MM.1S (cell line): ENCODE data around the gene ENOX1.
"Not testable (repeated sequence)": the region's sequence is repeated elsewhere in the genome, so short reads cannot be mapped to it uniquely, and the experiment has no call there.

Experiments
- DNase-seq: peaks from one replicate; pipeline ENCODE4 v3.0.0-alpha.2; 2015
- H2AFZ ChIP-seq: fragments of 300-600 bp; sonication (generic); 2 replicates; pipeline ENCODE4 v1.6.0; 2016; ENCODE audit warnings: antibody characterized with exemption, low read length
- H3F3A ChIP-seq: fragments of 300-600 bp; sonication (generic); 2 replicates; pipeline ENCODE4 v1.6.1; 2016; ENCODE audit warnings: mild to moderate bottlenecking, antibody characterized with exemption, low read length, moderate library complexity, mixed read lengths; ENCODE audit not compliant: insufficient read depth
- H3K27ac ChIP-seq: fragments of 300-600 bp; sonication (generic); 2 replicates; pipeline ENCODE4 v1.5.1; 2016; ENCODE audit warnings: mild to moderate bottlenecking, low read length
- H3K27me3 ChIP-seq: fragments of 300-600 bp; sonication (generic); replicated peaks from 2 replicates; pipeline ENCODE4 v1.6.0; 2016; ENCODE audit warnings: low read length; ENCODE audit not compliant: insufficient read depth
- H3K36me3 ChIP-seq: fragments of 300-600 bp; sonication (generic); replicated peaks from 2 replicates; pipeline ENCODE4 v1.6.1; 2016; ENCODE audit warnings: mild to moderate bottlenecking, low read length, mixed read lengths; ENCODE audit not compliant: insufficient read depth
- H3K4me1 ChIP-seq: fragments of 300-600 bp; sonication (generic); 2 replicates; pipeline ENCODE4 v1.6.1; 2016; ENCODE audit warnings: low read length, mixed read lengths
- H3K4me2 ChIP-seq: fragments of 300-600 bp; sonication (generic); 2 replicates; pipeline ENCODE4 v1.6.0; 2016; ENCODE audit warnings: low read depth, low read length
- H3K4me3 ChIP-seq: fragments of 300-600 bp; sonication (generic); 2 replicates; pipeline ENCODE4 v1.5.1; 2016; ENCODE audit warnings: low read length, mixed read lengths
- H3K79me2 ChIP-seq: fragments of 300-600 bp; sonication (generic); 2 replicates; pipeline ENCODE4 v1.6.1; 2016; ENCODE audit warnings: mixed run types, low read length, mixed read lengths
- H3K9ac ChIP-seq: fragments of 300-600 bp; sonication (generic); 2 replicates; pipeline ENCODE4 v1.6.1; 2016; ENCODE audit warnings: low read length, mixed read lengths
- H3K9me2 ChIP-seq: fragments of 300-600 bp; sonication (generic); replicated peaks from 2 replicates; pipeline ENCODE4 v1.6.1; 2016; ENCODE audit warnings: mild to moderate bottlenecking, low read length, mixed read lengths; ENCODE audit not compliant: insufficient read depth
- H3K9me3 ChIP-seq: fragments of 300-600 bp; sonication (generic); replicated peaks from 2 replicates; pipeline ENCODE4 v1.6.1; 2016; ENCODE audit warnings: mild to moderate bottlenecking, low read length, mixed read lengths; ENCODE audit not compliant: insufficient read depth
- H4K20me1 ChIP-seq: fragments of 300-600 bp; sonication (generic); 2 replicates; pipeline ENCODE4 v1.6.1; 2016; ENCODE audit warnings: mild to moderate bottlenecking, low read length, moderate library complexity, mixed read lengths; ENCODE audit not compliant: insufficient read depth
- EZH2 ChIP-seq: fragments of 300-600 bp; sonication (generic); optimal IDR thresholded peaks from 2 replicates; pipeline ENCODE3; 2017; ENCODE audit warnings: low read depth, mild to moderate bottlenecking, antibody characterized with exemption, low read length, mixed read lengths
- EZH2phosphoT487 ChIP-seq: fragments of 300-600 bp; sonication (generic); IDR thresholded peaks from 2 replicates; pipeline ENCODE4 v1.6.1; 2018; ENCODE audit warnings: antibody characterized with exemption, low read length
- TF ChIP-seq, protein P1 (sequence below): fragments of 300-600 bp; sonication (generic); IDR thresholded peaks from 2 replicates; pipeline ENCODE4 v1.5.1; 2016; ENCODE audit warnings: antibody characterized with exemption, low read length, mixed read lengths

Gene ENOX1

DNA sequence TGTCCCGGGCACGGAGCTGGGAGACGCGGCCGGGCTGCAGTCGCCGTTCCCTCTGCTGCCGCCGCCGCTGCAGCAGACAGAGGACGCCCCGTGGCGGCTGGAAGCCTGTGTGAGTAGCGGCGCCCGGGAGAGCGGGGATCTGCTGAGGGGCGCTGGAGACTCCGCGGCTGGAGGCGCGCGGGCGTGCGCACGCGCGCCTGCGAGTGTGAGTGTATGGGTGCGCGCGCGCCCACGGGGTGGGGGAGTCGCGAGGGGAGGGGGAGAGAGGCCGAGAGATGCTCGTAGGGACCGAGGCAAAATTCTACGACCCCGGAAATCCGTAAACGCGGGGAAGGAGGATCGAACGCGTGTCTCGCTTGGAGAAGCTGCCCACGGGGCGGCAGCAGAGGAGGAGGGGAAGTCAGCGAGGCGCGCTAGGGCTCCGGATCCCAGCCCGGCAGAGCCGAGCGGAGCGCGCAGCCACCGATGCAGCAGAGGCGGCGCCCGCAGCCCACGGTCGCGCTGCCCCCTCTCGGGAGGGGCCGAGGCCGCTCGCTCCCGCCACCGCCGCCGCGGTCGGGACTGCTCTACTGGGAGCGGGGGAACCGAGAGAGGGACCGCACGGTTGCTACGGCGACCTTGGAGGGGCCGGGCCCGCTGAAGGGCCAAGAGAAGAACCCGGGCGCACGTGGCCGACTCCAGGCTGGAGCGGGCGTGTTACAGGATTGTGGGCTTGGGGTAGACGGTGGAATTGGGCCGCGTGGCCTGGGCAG is at the start of gene ENOX1:
Gene ENOX1 (minus strand): TSS at position 207 of the 752 bp plus-strand sequence.
- no peaks in the 10 kb centered on the region for H3K4me1 ChIP-seq
- no peaks in the 10 kb centered on the region for H3K79me2 ChIP-seq
- H3K4me2 ChIP-seq: peak within 1 kb of the TSS; percentile 76
- H3K9ac ChIP-seq: peak within 1 kb of the TSS; percentile 23; the same call in 1 of the 2 replicates
- peak within 1 kb of the TSS; percentile 58 for H2AFZ ChIP-seq
- no peaks in the 10 kb centered on the region for H3K9me3 ChIP-seq
- no peaks in the 10 kb centered on the region for H4K20me1 ChIP-seq
- TF ChIP-seq, protein P1, sequence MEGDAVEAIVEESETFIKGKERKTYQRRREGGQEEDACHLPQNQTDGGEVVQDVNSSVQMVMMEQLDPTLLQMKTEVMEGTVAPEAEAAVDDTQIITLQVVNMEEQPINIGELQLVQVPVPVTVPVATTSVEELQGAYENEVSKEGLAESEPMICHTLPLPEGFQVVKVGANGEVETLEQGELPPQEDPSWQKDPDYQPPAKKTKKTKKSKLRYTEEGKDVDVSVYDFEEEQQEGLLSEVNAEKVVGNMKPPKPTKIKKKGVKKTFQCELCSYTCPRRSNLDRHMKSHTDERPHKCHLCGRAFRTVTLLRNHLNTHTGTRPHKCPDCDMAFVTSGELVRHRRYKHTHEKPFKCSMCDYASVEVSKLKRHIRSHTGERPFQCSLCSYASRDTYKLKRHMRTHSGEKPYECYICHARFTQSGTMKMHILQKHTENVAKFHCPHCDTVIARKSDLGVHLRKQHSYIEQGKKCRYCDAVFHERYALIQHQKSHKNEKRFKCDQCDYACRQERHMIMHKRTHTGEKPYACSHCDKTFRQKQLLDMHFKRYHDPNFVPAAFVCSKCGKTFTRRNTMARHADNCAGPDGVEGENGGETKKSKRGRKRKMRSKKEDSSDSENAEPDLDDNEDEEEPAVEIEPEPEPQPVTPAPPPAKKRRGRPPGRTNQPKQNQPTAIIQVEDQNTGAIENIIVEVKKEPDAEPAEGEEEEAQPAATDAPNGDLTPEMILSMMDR: no peak
- H3K36me3 ChIP-seq: no peaks in the 10 kb centered on the region
- no peaks in the 10 kb centered on the region for H3K27me3 ChIP-seq
- H3K4me3 ChIP-seq: peak within 1 kb of the TSS; percentile 61
- peak; percentile 44 for DNase-seq
- H3K27ac ChIP-seq: no peak within 1 kb of the TSS
- H3F3A ChIP-seq: no peaks in the 10 kb centered on the region
- no peaks in the 10 kb centered on the region for H3K9me2 ChIP-seq

DNA sequence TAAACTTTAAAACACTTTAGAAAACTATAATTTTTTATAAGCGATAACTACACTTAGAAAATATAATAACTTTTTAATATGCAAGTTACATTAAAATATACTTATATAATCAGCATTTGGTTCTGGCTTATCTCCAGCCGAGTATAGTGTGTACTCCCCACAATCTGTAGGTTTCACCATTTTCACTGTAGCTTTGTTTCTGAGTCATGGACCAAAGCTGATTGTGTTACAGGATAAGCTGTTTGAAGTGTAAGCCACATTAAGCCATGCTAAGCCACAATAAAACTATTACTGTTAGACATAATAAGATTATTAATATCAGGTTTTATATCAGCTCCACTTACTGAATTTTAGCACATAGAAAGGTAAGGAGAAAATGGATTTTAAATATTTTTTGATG is 48.9 kb upstream of the ENOX1 start:
- Histone ChIP-seq H3K36me3 (no peaks in the 10 kb centered on the region), H3K4me1 (no peaks in the 10 kb centered on the region), H3K4me2 (no peak overlapping the region), H3K9me2 (no peaks in the 10 kb centered on the region), H2AFZ (no peak overlapping the region), H3K9me3 (no peaks in the 10 kb centered on the region), H3K79me2 (no peaks in the 10 kb centered on the region), H4K20me1 (no peaks in the 10 kb centered on the region), H3K9ac (no peak overlapping the region), H3K27ac (no peak overlapping the region), H3F3A (no peaks in the 10 kb centered on the region), H3K27me3 (no peaks in the 10 kb centered on the region), H3K4me3 (no peak overlapping the region)
- DNase-seq: no peak
- TF ChIP-seq EZH2 (no peak), EZH2phosphoT487 (no peak)
- TF ChIP-seq, protein P1: no peak

DNA sequence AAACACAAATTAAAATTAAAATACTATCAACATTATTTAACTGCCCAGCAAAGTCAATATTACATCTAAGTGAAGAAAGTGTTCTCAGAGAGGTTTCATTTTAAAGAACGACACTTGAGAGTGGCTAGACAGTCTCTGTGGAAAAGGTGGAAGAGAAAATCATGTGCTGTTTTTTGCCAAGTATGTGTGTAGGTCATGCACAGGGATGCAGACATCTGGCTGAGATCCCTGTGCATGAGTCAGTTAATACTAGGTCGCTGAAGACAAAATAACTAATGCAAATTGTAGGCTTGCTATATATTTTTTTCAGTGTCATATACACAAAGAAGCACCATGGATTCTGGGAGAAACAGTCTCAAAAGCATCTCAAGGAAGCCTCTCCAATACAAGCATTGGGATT is 44.3 kb upstream of the ENOX1 start:
- no peaks in the 10 kb centered on the region for H3K4me1 ChIP-seq
- H3K4me3 ChIP-seq: no peak overlapping the region
- no peak for DNase-seq
- no peak overlapping the region for H3K4me2 ChIP-seq
- H3F3A ChIP-seq: no peaks in the 10 kb centered on the region
- H3K9me3 ChIP-seq: no peaks in the 10 kb centered on the region
- no peak overlapping the region for H2AFZ ChIP-seq
- H3K79me2 ChIP-seq: no peaks in the 10 kb centered on the region
- TF ChIP-seq EZH2phosphoT487: no peak
- no peaks in the 10 kb centered on the region for H4K20me1 ChIP-seq
- H3K36me3 ChIP-seq: no peaks in the 10 kb centered on the region
- H3K27ac ChIP-seq: no peak overlapping the region
- no peaks in the 10 kb centered on the region for H3K27me3 ChIP-seq
- no peak overlapping the region for H3K9ac ChIP-seq
- no peaks in the 10 kb centered on the region for H3K9me2 ChIP-seq

DNA sequence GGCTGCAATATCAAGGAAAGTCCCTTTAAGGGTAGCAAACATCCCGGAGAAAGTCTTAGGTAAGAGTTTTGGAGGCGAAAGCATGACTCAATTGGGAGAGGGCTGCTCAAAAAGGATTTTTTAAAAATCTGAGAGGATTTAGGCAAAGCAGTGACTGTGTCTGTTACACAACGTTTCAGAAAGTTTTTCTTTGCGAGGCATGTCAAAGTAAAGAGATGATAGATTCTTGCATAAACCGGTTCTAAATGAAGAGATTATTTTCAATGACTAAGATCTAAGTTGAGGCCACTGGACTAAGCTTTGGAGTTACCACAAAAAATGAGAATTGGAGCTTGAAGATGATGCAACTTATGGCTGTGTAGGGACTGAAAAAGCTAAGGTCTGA is 43.7 kb upstream of the ENOX1 start:
- H3F3A ChIP-seq: no peaks in the 10 kb centered on the region
- no peaks in the 10 kb centered on the region for H3K27me3 ChIP-seq
- no peaks in the 10 kb centered on the region for H3K79me2 ChIP-seq
- no peak overlapping the region for H3K9ac ChIP-seq
- no peak overlapping the region for H3K4me3 ChIP-seq
- no peak for DNase-seq
- TF ChIP-seq, protein P1: no peak
- TF ChIP-seq EZH2phosphoT487 (no peak), EZH2 (no peak)
- no peaks in the 10 kb centered on the region for H3K36me3 ChIP-seq
- no peak overlapping the region for H3K4me2 ChIP-seq
- H3K9me2 ChIP-seq: no peaks in the 10 kb centered on the region
- H3K4me1 ChIP-seq: no peaks in the 10 kb centered on the region
- H3K27ac ChIP-seq: no peak overlapping the region
- no peaks in the 10 kb centered on the region for H3K9me3 ChIP-seq
- no peaks in the 10 kb centered on the region for H4K20me1 ChIP-seq
- no peak overlapping the region for H2AFZ ChIP-seq

DNA sequence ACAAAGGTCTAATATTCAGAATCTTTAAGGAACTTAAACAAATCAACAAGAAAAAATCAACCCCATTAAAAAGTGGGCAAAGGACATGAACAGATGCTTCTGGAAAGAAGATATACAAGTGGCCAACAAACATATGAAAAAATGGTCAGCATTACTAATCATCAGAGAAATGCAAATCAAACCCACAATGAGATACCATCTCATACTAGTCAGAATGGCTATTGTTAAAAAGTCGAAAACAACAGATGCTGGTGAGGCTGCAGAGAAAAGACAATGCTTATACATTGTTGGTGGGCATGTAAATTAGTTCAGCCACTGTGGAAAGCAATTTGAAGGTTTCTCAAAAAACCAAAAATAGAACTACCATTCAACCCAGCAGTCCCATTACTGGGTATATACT is 37.9 kb upstream of the ENOX1 start:
- H3K79me2 ChIP-seq, H3K9me2 ChIP-seq: not testable (repeated sequence)

More for the DNA sequence above, 37.9 kb upstream of the ENOX1 start:
- not testable (repeated sequence) for H3K36me3 ChIP-seq, H3K4me1 ChIP-seq, H3K9me3 ChIP-seq, DNase-seq, H3F3A ChIP-seq, H3K4me2 ChIP-seq, H3K27ac ChIP-seq, H3K9ac ChIP-seq, H3K4me3 ChIP-seq, H2AFZ ChIP-seq, H4K20me1 ChIP-seq, H3K27me3 ChIP-seq
